ENCODE results near the gene RRP36. TPM values are rescaled to one million over a fixed set of nuclear protein-coding genes. Genes with fewer than 3 reads are reported as not detected.

RRP36 gene
- total and polyA plus RNA-seq, 2 of the 8 experiments (the other 6 are each of a cell fraction or from before 2014, with no cell fraction given): 33.9 to 92.3 TPM

GRCh38 chr6:42987533-42988451, 33.6 kb upstream of the RRP36 start (continued):
- no peak for TF ChIP-seq CTCF (IDR thresholded peaks at IDR 0.05; ENCODE audit: control extremely low read depth in 1 of 3, insufficient read depth in 1 of 3, low read depth in 1 of 3, low read length in 3 of 3)
- no peak for TF ChIP-seq GABPA (IDR thresholded peaks at IDR 0.05; ENCODE audit: borderline replicate concordance, insufficient read depth, low read length)
- TF ChIP-seq HDAC6 (IDR thresholded peaks at IDR 0.05; ENCODE audit: low read depth, low read length): no peak
- no peak for TF ChIP-seq NRF1 (IDR thresholded peaks at IDR 0.05; ENCODE audit: low read depth, low read length)
- TF ChIP-seq BCL11A (IDR thresholded peaks at IDR 0.05; ENCODE audit: low read depth in 2 of 2, low read length in 2 of 2): no peak
